Measurements from ENCODE around the gene IFNAR1. TPM values are rescaled to one million over a fixed set of nuclear protein-coding genes. Genes with fewer than 3 reads are reported as not detected.
A peak's percentile ranks its signal among the peaks of the same experiment; 100 is the strongest.

The IFNAR1 gene
- total and polyA plus RNA-seq, 9 of the 15 experiments (the other 6 are each of a cell fraction or from before 2014, with no cell fraction given) = 8.6 to 31.8 (median 14.8) TPM

DNA sequence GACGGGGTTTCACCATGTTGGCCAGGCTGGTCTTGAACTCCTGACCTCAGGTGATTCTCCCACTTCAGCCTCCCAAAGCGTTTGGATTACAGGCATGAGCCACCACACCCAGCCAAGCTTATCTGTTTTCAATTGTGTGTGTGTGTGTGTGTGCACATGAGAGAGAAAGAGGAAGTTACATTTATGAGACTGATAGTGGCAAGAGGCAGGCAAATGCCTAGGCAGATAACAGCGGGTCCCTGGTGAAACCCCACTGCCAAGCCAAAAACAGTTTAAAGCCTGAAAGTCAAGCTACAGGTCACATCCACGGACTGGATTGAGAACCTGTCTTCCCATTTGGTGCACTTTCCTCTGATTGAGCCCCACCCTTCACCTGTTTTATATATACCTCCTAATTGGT is 43.4 kb downstream of the IFNAR1 start (continued):
- TF ChIP-seq MYBL2 (IDR thresholded peaks at IDR 0.05; ENCODE audit: low read depth) (no peak), MYBL2 (CRISPR knock-in tag; IDR thresholded peaks at IDR 0.05; ENCODE audit: borderline replicate concordance) (no peak), ZNF445 (CRISPR knock-in tag; IDR thresholded peaks at IDR 0.05; ENCODE audit: low read depth) (0 out of 2 replicates have a peak, but pooled peaks have one; percentile 13), ZNF77 (CRISPR knock-in tag; IDR thresholded peaks at IDR 0.05) (no peak), ZNF398 (CRISPR knock-in tag; IDR thresholded peaks at IDR 0.05) (no peak), ZNF384 (IDR thresholded peaks at IDR 0.05; ENCODE audit: low read depth, low read length) (no peak), ZBTB1 (CRISPR knock-in tag; IDR thresholded peaks at IDR 0.05; ENCODE audit: borderline replicate concordance, low read depth) (no peak), ZNF316 (IDR thresholded peaks at IDR 0.05) (no peak), ZNF740 (CRISPR knock-in tag; IDR thresholded peaks at IDR 0.05) (no peak), ZNF740 (tag; IDR thresholded peaks at IDR 0.05) (no peak), TEAD2 (tag; IDR thresholded peaks at IDR 0.05) (no peak), NEUROD1 (IDR thresholded peaks at IDR 0.05; ENCODE audit: borderline replicate concordance, low read depth, low read length, partially characterized antibody) (no peak), PREB (CRISPR knock-in tag; IDR thresholded peaks at IDR 0.05) (no peak), HCFC1 (IDR thresholded peaks at IDR 0.05; ENCODE audit: low read depth, low read length) (no peak)
- TF ChIP-seq, protein P1, sequence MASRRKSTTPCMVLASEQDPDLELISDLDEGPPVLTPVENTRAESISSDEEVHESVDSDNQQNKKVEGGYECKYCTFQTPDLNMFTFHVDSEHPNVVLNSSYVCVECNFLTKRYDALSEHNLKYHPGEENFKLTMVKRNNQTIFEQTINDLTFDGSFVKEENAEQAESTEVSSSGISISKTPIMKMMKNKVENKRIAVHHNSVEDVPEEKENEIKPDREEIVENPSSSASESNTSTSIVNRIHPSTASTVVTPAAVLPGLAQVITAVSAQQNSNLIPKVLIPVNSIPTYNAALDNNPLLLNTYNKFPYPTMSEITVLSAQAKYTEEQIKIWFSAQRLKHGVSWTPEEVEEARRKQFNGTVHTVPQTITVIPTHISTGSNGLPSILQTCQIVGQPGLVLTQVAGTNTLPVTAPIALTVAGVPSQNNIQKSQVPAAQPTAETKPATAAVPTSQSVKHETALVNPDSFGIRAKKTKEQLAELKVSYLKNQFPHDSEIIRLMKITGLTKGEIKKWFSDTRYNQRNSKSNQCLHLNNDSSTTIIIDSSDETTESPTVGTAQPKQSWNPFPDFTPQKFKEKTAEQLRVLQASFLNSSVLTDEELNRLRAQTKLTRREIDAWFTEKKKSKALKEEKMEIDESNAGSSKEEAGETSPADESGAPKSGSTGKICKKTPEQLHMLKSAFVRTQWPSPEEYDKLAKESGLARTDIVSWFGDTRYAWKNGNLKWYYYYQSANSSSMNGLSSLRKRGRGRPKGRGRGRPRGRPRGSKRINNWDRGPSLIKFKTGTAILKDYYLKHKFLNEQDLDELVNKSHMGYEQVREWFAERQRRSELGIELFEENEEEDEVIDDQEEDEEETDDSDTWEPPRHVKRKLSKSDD (conservative IDR thresholded peaks at IDR 0.05; ENCODE audit: low read length) = no peak
